Stimulated activated CD4-positive, alpha-beta T cell treated with anti-CD3 and anti-CD28 coated beads, TNF-alpha, amount 100 ng/mL, for 48 hours (primary cell): ENCODE results near the gene IER5.
A peak's percentile ranks its signal among the peaks of the same experiment; 100 is the strongest.

Source experiments
- DNase-seq, 3 donors: peaks; one replicate each; pipeline ENCODE4 v3.0.0-alpha.2; 2020; ENCODE audit warnings: low read depth in 3 of 3

The IER5 gene

DNA sequence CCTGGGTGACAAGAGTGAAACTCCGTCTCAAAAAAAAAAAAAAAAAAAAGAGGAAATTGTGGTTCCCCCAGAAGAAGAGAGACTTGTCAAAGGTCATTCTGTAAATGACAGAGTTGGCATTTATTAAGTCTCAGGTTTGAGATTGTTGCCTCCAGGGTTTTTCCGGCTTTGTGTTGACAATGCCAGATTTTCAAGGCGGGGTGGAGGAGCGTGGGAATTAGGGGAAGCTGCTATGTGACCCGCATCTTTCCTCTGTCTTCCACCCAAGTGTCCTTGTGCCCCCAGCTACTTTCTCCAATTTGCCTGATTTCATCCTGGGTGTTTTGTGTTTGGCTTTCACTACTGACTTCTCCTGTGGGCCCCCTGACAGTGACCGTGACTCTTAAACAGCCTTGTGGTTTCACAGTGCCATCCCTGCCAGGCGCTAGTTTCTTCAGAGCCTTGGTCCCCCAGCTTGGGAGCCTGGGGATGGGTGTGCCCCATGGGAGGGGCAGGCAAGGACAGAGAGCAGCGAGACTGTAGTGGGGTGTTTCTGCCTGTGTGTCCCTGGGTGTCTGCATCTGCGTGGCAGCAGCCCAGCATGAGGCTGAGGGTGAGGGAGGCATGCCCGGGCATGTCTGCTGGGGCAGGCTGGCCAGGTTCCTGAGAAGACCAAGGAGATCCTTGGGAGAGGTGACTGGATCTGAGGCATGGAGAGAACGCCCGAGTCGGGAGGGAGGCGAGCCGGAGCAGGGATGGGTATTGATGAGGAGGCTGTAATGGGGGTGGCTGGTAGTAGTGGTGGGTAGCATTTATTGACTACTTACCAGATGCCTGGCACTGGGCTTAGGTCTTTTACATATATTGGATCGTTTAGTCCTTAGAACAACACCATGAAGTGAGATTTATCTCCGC is 46.3 kb downstream of the IER5 start:
- no peak for DNase-seq

- no peak for DNase-seq
These were observed 46.9 kb downstream of the IER5 start for GRCh38 chr1:181135437-181135731.

DNA sequence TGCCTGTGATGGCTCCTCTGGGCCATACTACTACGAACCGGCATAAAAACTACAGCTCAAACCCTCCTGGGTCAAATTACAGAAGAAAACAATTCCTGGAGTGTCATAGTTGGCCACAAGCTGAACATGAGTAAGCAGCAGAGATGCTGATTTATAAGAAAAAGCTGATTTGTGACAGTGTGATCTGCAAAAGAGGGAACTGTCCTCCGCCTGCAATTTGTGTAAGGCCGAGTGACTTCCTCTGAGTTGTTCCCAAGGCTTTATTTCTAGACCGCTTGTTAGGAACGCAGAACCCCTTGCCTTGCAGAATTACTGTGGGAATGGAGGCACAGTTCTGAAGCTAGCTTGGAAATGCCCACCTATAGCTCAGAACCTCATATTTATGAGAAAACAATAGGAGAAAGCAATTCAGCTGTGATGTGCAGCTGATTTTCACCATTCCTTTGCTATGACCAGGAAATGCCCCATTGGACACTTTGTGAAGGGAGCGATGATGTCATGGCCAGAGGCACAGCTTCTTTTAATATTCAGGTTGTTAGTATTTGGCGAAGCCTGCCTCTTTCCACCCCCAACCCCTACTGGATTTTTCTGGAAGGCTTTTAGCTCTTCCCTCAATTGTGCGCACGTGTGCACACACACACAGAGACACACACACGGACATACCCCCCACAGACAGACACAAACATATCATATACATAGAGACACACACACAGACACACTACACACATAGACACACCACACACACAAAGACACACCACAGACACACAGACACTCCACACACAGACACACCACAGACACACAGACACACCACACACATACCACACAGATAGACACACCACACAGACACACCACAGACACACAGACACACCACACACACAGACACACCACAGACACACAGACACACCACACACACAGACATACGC is 47.6 kb downstream of the IER5 start:
- DNase-seq: no peak

DNA sequence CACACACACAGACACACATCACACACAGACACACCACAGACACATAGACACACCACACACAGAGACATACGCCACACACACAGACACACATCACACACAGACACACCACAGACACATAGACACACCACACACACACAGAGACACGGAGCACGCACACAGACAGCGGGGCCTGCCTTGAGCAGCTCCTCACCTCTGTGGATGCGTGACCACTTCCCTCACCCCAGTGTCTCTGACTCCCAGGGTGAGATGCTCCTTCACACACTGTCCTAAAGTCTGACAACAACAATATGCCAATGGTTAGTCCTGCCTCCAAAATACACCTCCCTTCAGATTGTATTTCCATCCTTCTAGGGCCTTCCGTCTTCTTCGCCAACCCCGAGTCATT is 48.2 kb downstream of the IER5 start:
- DNase-seq: no peak

DNA sequence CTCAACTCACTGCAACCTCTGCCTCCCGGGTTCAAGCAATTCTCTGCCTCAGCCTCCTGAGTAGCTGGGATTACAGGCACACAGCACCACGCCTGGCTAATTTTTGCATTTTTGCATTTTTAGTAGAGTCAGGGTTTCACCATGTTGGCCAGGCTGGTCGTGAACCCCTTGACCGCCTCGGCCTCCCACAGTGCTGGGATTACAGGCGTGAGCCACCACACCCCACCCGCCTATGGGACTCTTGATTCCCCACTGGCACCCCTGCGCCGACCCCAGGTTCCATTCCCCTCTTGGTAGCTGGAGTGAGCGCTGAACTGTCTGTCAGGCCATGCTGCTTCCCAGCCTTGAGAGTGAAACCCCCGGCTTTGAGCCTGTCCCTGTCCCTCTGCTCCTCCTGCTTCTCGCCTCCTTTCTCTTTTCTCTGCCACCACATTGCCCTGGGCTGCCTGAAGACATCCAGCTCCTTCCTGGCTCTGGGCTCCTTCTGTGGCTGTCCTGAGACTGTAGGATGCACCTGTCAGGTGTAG is 48.8 kb downstream of the IER5 start:
- DNase-seq: no peak

DNA sequence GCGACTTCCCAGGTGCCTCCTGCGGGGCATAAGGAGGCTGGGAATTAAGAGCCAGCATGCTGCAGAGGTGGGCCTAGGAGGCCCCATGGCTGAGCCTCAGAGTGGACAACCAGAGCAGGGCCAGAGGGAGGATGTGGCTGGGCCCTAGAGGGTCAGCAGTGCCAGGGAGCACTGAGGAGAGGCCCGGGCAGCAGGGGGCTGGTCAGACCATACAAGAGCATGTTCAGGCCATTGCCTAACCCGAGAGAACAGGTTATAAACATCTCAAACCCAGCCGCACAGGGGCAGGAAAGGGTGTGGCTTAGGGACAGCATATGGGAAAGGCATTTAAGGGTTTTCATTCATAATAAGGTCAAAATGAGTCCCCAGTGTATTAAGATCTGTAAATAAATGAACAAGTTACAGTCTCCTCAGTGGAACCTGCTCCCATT is 51.1 kb downstream of the IER5 start:
- DNase-seq: no peak

DNA sequence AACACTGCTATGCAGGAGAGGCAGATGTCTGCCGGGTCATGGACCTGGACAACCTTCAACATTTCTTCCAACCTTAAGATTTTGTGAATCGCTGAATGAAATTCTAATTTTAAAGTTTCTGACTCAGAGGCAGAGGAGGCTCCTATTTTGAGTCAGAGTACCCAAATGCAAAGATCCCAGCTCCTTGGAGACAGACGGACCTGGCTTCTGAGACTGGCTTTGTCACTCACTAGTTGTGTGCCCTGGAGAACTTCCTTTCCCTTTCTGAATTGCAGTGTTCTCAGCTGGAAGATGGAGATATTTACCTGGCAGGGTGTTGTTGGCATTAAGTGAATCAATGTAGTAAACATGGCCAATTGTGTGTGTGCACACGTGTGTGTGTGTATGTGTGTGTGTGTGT is 51.9 kb downstream of the IER5 start:
- peak in 1 of 3 donors; percentile 36 for DNase-seq

DNA sequence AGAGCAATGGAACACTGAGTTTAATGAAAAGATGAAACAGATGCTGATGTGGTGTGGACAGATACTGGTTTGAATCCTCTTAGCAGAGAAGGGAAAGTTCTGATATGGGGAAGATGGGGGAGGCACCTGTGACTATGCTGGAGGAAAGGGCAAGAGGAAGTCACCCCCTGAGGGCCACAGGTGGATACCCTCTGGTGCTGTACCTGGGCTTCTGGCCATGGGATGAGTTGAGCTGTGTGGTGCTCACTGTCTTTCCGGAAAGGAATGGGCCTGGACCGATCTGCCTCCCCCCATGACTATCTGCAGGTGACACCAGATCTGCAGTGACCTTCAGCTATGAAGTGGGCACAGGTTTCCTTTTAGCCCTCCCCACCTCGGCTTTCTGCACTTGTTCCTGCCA is 52.4 kb downstream of the IER5 start:
- DNase-seq: no peak

DNA sequence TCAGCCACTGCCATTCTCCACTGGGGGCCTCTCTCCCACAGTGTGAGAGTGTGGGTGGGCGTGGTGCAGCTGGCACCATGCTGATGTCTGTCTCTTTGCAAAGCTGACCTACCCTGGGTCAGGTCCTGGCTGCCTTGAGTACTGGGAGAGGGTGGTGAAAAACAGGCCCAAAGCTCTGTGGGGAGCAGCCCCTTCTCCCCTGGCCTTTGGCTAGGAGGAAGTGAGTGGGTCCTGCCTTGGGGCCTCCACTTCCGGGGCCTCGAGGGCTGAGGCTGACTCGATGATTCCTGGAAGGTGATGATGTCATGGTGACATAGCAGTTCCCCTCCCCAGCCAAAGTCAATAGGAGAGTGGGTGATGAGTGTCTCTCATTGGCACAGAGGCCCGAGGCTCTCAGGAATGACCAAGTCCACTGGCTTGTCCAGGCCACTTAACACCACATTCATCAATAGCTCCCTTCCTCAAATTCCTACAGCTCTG is 53.0 kb downstream of the IER5 start:
- peak in 2 of 3 donors; percentile 62 to 69 for DNase-seq
